PC-3 (cell line): ENCODE measurements around the gene PTDSS2. TPM values are rescaled to one million over a fixed set of nuclear protein-coding genes. Genes with fewer than 3 reads are reported as not detected.

Experiments used
- ATAC-seq: fragments of 200-7000 bp; cut with Tn5 transposase; 2 replicates; pipeline ENCODE4 v1.9.1; 2020; ENCODE audit warnings: mild to moderate bottlenecking, moderate library complexity
- BruUV-seq: library from RNA; stranded (reverse); fragments of 400-500 nt; replicated peaks from 2 replicates; lab custom pipeline; 2021; lab: Mats Ljungman, UMichigan
- CTCF ChIA-PET: fragments of 300-600 bp; sonication (Branson Sonifier 250); formaldehyde crosslinking; loops from one replicate; lab custom pipeline; 2022; ENCODE audit warnings: antibody characterized with exemption; lab: Charles Lee
- POLR2A ChIA-PET: fragments of 300-600 bp; sonication (Branson Sonifier 250); formaldehyde crosslinking; loops from one replicate; lab custom pipeline; 2022; ENCODE audit warnings: antibody characterized with exemption; ENCODE audit not compliant: unreplicated experiment; lab: Charles Lee
- DNase-seq: peaks from one replicate; pipeline ENCODE4 v3.0.0-alpha.2; 2015
- H2AFZ ChIP-seq: fragments of 300-600 bp; sonication (generic); 2 replicates; pipeline ENCODE4 v1.6.0; 2016; ENCODE audit warnings: antibody characterized with exemption, low read length
- H3F3A ChIP-seq: fragments of 300-600 bp; sonication (generic); one replicate; pipeline ENCODE4 v1.6.0; 2017; ENCODE audit warnings: antibody characterized with exemption, low read length, control low read depth, mild to moderate bottlenecking; ENCODE audit not compliant: unreplicated experiment
- H3K27ac ChIP-seq: fragments of 300-600 bp; sonication (generic); 2 replicates; pipeline ENCODE4 v1.5.1; 2016; ENCODE audit warnings: mild to moderate bottlenecking, low read length
- H3K27me3 ChIP-seq: fragments of 300-600 bp; sonication (generic); 2 replicates; pipeline ENCODE4 v1.6.1; 2016; ENCODE audit warnings: low read length, mixed read lengths
- H3K36me3 ChIP-seq: fragments of 300-600 bp; sonication (generic); 2 replicates; pipeline ENCODE4 v1.6.1; 2016; ENCODE audit warnings: low read depth, mixed run types, low read length, mixed read lengths
- H3K4me1 ChIP-seq: fragments of 300-600 bp; sonication (generic); 2 replicates; pipeline ENCODE4 v1.5.1; 2016; ENCODE audit warnings: low read length; ENCODE audit not compliant: insufficient read depth
- H3K4me2 ChIP-seq: fragments of 300-600 bp; sonication (generic); 2 replicates; pipeline ENCODE4 v1.6.0; 2016; ENCODE audit warnings: low read length
- H3K4me3 ChIP-seq: fragments of 300-600 bp; sonication (generic); 2 replicates; pipeline ENCODE4 v1.5.1; 2016; ENCODE audit warnings: mild to moderate bottlenecking, low read length, mixed read lengths
- H3K79me2 ChIP-seq: fragments of 300-600 bp; sonication (generic); 2 replicates; pipeline ENCODE4 v1.6.1; 2017; ENCODE audit warnings: low read length, mixed read lengths
- H3K9ac ChIP-seq: fragments of 300-600 bp; sonication (generic); 2 replicates; pipeline ENCODE4 v1.6.0; 2016; ENCODE audit warnings: mild to moderate bottlenecking, low read length
- H3K9me2 ChIP-seq: fragments of 300-600 bp; sonication (generic); replicated peaks from 2 replicates; pipeline ENCODE4 v1.6.1; 2016; ENCODE audit warnings: mixed run types, low read length, mixed read lengths
- H3K9me3 ChIP-seq: fragments of 300-600 bp; sonication (generic); 2 replicates; pipeline ENCODE4 v1.6.1; 2016; ENCODE audit warnings: low read length, mixed read lengths
- H4K20me1 ChIP-seq: fragments of 300-600 bp; sonication (generic); 2 replicates; pipeline ENCODE4 v1.6.1; 2016; ENCODE audit warnings: low read length, mixed read lengths
- CTCF ChIP-seq: fragments of 300-600 bp; sonication (generic); conservative IDR thresholded peaks from 2 replicates; pipeline ENCODE4 v1.5.1; 2017; ENCODE audit warnings: antibody characterized with exemption, low read depth, mild to moderate bottlenecking, low read length
- EZH2 ChIP-seq: fragments of 300-600 bp; sonication (generic); IDR thresholded peaks from one replicate; pipeline ENCODE4 v1.6.1; 2017; ENCODE audit warnings: antibody characterized with exemption, mild to moderate bottlenecking, low read length; ENCODE audit not compliant: unreplicated experiment
- EZH2phosphoT487 ChIP-seq: fragments of 300-600 bp; sonication (generic); IDR thresholded peaks from 2 replicates; pipeline ENCODE4 v1.6.1; 2018; ENCODE audit warnings: mild to moderate bottlenecking, antibody characterized with exemption, low read length, borderline replicate concordance
- intact Hi-C: fragments of 100-400 bp; cut with micrococcal nuclease; formaldehyde crosslinking; loops from 2 replicates; pipeline ENCODE4 v1.9.0; 2023
- total RNA-seq: library from RNA; depleted of rRNA; stranded (reverse); fragments of >200 nt; gene quantifications from 2 replicates; pipeline ENCODE4 v1.2.3, GENCODE V29; 2014

The PTDSS2 gene
- total RNA-seq, 1 experiment from 2014 or later = 53.0 TPM

- DNase-seq (no peak), ATAC-seq (no peak)
- TF ChIP-seq CTCF = no peak
- no peak for TF ChIP-seq EZH2
- no peak for TF ChIP-seq EZH2phosphoT487
- no peaks in the 10 kb centered on the region for H3K9me3 ChIP-seq
- H3K9ac ChIP-seq = no peak overlapping the region
- BruUV-seq = no TSS peak
- no peaks in the 10 kb centered on the region for H3F3A ChIP-seq
- H3K4me2 ChIP-seq = no peak overlapping the region
- intact Hi-C loops = no loop called here
- no peaks in the 10 kb centered on the region for H3K36me3 ChIP-seq
- H3K4me3 ChIP-seq = no peak overlapping the region
- H2AFZ ChIP-seq = no peak overlapping the region
- peaks cover 19% of the 10 kb centered on the region for H3K79me2 ChIP-seq
- CTCF ChIA-PET = no interaction called here
- no peak overlapping the region for H3K27ac ChIP-seq
- POLR2A ChIA-PET = interaction anchor here (0.6 kb wide), 1 partner anchor 422 kb away, joined by 3 read pairs; no protein-coding TSS in a partner anchor
- no peaks in the 10 kb centered on the region for H3K9me2 ChIP-seq
- H4K20me1 ChIP-seq = no peaks in the 10 kb centered on the region
- H3K27me3 ChIP-seq = no peaks in the 10 kb centered on the region
- H3K4me1 ChIP-seq = peaks cover 25% of the 10 kb centered on the region
These were observed 30.7 kb upstream of the PTDSS2 start for GRCh38 chr11:419248-420005.

- CTCF ChIA-PET = no interaction called here
- H3K27ac ChIP-seq = no peak overlapping the region
These were observed 29.8 kb upstream of the PTDSS2 start for GRCh38 chr11:420054-420910.

More at GRCh38 chr11:420054-420910, 29.8 kb upstream of the PTDSS2 start:
- POLR2A ChIA-PET = interaction anchor here (0.6 kb wide), 1 partner anchor 28 kb away, joined by 3 read pairs; no protein-coding TSS in a partner anchor
- ATAC-seq (no peak), DNase-seq (no peak)
- H3K4me1 ChIP-seq = peaks cover 19% of the 10 kb centered on the region
- no peaks in the 10 kb centered on the region for H3F3A ChIP-seq
- H3K36me3 ChIP-seq = no peaks in the 10 kb centered on the region
- H3K79me2 ChIP-seq = peaks cover 13% of the 10 kb centered on the region
- H4K20me1 ChIP-seq = no peaks in the 10 kb centered on the region
- H3K4me2 ChIP-seq = no peak overlapping the region
- H3K9me2 ChIP-seq = no peaks in the 10 kb centered on the region
- no peaks in the 10 kb centered on the region for H3K9me3 ChIP-seq
- BruUV-seq = no TSS peak
- H2AFZ ChIP-seq = no peak overlapping the region
- intact Hi-C loops = no loop called here
- H3K4me3 ChIP-seq = no peak overlapping the region
- TF ChIP-seq EZH2phosphoT487 (no peak), EZH2 (no peak), CTCF (no peak)
- no peaks in the 10 kb centered on the region for H3K27me3 ChIP-seq
- H3K9ac ChIP-seq = no peak overlapping the region
